Dedifferentiated amniotic fluid mesenchymal stem cell (primary cell): ENCODE results near the gene AGPAT2.

Experiments
- DNase-seq: peaks from one replicate; pipeline ENCODE4 v3.0.0-alpha.2; 2016; ENCODE audit errors: extremely low spot score

The AGPAT2 gene

DNA sequence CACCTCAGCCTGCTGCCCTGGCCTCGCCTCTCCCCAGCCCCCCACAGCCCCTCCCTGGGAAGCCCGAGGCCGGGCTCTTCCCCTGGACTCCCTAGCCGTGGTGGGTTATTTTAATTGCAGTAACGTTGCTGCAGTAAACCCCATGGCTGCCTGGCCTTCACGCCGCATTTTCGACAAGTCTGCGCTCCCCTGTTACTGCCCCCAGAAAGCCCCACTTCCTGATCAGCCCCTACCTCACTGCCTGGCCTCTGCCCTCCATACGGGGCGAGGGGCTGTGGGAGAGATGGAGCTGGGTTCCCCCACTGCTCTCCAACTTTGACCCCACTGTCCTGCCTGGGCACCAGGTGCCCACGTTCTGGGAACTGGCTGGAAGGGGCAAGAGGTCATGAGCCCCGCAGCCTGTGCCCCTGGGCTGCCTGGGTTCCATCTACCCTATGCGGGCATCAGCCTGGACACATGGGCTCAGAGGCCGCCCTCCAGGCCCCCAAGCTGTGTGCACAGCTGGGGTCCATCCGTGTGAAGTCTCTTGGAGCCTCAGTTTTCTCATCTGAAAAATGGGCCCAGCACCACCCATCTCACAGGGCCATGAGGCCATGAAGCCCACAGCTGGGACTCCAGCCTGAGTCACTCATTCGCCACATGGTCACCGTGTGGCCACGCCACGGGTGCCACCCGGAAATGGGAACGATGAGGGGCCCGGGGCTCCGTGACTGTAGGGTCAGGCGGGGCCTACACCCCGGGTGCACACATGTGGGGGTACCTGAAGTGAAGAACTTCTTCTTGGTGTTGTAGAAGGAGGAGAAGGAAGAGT, 13.1 kb downstream of the AGPAT2 start:
- DNase-seq, result no peak

- DNase-seq, result no peak
Measured at GRCh38 chr9:136673088-136673974, 13.9 kb downstream of the AGPAT2 start.

DNA sequence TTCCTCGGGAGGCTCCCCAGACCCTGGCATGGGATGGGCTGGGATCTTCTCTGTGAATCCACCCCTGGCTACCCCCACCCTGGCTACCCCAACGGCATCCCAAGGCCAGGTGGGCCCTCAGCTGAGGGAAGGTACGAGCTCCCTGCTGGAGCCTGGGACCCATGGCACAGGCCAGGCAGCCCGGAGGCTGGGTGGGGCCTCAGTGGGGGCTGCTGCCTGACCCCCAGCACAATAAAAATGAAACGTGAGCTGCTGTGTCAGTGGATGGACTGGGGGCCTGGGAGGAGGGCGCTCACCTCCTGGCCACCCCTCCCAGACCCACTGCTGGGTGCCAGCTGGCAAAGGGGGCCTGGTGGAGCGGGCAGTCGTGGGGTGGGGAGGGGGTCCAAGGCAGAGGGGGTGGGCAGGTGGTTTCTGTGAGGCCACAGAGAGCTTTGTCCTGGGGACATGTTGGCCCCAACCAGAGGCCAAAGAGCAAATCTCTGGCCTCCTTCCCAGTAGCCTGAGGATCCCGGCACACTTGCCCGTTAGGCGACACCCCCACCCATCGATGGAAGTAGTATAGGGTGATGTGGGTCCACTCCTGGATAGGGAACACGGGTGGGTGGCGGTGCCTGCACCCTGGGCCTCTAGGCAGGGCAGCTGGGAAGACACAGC, 14.7 kb downstream of the AGPAT2 start:
- no peak for DNase-seq

GRCh38 chr9:136671646-136672430, 15.4 kb downstream of the AGPAT2 start:
- no peak for DNase-seq

- DNase-seq, result no peak
Measured at GRCh38 chr9:136671254-136671614, 16.0 kb downstream of the AGPAT2 start.

- no peak for DNase-seq
Measured at GRCh38 chr9:136670576-136671253, 16.5 kb downstream of the AGPAT2 start.

DNA sequence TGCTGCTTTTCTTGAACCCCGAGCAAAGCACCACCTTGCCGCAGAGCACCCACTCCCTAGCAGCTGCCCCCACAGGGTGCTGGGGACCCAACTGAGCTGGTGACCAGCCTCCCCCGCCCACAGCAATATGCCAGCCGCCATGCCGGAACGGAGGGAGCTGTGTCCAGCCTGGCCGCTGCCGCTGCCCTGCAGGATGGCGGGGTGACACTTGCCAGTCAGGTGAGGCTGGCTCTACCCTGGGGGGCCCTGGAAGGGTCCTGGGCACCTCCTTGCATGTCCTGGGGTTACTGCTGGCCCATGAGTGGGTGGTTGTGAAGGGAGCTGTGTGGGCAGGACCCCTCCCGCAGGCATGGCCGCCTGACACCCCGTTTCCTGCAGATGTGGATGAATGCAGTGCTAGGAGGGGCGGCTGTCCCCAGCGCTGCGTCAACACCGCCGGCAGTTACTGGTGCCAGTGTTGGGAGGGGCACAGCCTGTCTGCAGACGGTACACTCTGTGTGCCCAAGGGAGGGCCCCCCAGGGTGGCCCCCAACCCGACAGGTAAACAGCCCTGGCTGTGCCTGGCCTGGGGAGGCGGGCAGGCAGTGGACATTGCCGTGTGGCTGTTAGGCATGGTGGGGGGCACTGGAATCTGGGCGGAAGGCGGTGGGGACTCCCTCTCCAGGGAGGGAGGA, 17.3 kb downstream of the AGPAT2 start:
- DNase-seq, result no peak

GRCh38 chr9:136668983-136669790, 18.1 kb downstream of the AGPAT2 start:
- DNase-seq, result no peak

- DNase-seq, result no peak
Measured at GRCh38 chr9:136667940-136668760, 19.1 kb downstream of the AGPAT2 start.

- DNase-seq, result no peak
Measured at GRCh38 chr9:136667214-136667939, 19.9 kb downstream of the AGPAT2 start.

- DNase-seq, result no peak
Measured at GRCh38 chr9:136666372-136667213, 20.7 kb downstream of the AGPAT2 start.

DNA sequence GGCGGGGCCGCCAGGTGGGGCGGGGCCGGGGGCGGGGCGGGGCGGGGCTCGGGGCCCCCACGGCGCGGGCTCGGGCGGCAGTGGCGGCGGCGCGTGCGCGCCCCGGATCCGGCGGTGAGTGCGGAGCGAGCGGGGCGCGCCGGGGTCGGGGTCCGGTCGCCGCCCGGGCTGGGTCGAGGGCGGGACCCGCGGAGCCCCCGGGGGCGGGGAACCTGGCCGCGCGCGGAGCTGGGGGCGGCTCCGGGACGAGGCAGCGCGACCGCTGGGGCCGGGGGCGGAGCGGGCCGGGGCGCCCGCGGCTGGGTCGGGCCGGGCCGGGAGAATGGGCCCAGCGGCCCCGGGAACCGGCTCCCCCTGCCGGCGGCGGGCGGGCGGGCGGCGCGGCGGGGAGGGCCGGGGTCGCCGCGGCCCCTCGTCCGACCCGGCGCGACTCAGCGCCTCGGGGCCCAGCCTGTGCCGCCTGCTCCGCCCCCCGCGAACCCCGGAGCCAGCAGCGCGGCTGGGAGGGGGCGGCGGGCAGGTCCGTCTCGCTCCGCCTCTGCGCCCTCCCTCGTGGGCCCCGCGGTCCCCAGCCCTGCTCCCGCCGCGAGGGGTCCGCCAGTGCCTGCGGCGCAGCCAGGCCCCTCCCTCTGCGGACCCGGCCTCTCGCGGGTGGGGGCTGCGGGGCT, 21.4 kb downstream of the AGPAT2 start:
- no peak for DNase-seq

GRCh38 chr9:136665111-136665703, 22.1 kb downstream of the AGPAT2 start:
- no peak for DNase-seq

DNA sequence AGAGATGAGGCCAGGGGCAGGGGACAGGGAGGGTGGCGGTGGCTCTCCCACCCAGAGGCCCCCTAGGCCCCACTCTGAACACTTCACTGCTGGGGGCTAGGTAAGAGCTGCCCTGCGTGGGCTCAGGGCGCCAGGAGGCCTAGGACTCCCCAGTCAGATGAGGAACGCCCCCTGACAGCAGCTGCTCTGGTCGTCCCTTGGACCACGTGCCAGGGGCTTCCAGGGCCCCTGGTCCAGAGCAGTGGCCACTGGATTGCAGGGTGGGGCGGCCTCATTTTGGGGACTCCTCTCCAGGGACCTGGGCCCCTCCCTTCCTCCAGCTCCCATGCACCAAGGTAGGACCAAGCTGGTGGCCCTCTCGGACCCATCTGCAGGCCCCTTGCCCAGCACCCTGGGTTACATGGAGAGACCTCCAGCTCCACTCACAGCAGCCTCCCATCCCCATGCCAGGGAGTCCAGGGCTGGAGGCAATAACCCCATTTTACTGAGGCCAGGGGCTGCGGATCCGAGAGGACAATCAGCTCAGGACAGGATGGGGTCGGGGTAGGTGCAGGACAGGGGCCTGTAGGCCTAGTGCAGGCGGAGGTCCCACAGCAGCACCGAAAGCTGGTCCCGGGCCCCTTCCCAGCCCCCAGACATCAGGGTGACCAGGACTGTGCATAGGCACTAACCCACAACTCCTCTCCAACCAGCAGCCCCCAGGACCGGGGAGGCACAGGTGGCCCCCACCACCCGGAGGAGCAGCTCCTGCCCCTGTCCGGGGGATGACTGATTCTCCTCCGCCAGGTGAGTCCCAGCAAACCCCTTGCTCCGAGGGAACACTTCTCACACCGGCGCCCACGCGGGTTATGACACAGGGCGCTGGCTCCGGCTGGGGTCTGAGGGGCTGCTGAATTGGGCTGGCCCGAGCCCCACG, 23.0 kb downstream of the AGPAT2 start:
- no peak for DNase-seq
